GF-D8 (cell line): ENCODE measurements around the gene INTS2.
"Not testable (repeated sequence)": the region's sequence is repeated elsewhere in the genome, so short reads cannot be mapped to it uniquely, and the experiment has no call there.

Source experiments
- DNase-seq: peaks from one replicate; lab custom pipeline; 2025; lab: John Stamatoyannopoulos, UW

Gene INTS2

GRCh38 chr17:61822326-61823285 lies 105.2 kb downstream of the INTS2 start:
- DNase-seq: no peak

- DNase-seq: no peak
Measured at GRCh38 chr17:61821655-61822054, 106.1 kb downstream of the INTS2 start.

GRCh38 chr17:61819265-61819664 lies 108.5 kb downstream of the INTS2 start:
- DNase-seq: not testable (repeated sequence)

- no peak for DNase-seq
Measured at GRCh38 chr17:61818225-61818624, 109.6 kb downstream of the INTS2 start.

- no peak for DNase-seq
Measured at GRCh38 chr17:61817452-61817851, 110.3 kb downstream of the INTS2 start.

GRCh38 chr17:61816538-61816937 lies 111.2 kb downstream of the INTS2 start:
- DNase-seq: no peak

- no peak for DNase-seq
Measured at GRCh38 chr17:61815863-61816503, 111.8 kb downstream of the INTS2 start.
